Measurements from ENCODE around the gene HERC5. TPM values are rescaled to one million over a fixed set of nuclear protein-coding genes. Genes with fewer than 3 reads are reported as not detected.

Gene HERC5
- polyA plus RNA-seq, 2 of the 4 experiments (the other 2 are of a cell fraction) = 4.3 to 5.1 TPM

DNA sequence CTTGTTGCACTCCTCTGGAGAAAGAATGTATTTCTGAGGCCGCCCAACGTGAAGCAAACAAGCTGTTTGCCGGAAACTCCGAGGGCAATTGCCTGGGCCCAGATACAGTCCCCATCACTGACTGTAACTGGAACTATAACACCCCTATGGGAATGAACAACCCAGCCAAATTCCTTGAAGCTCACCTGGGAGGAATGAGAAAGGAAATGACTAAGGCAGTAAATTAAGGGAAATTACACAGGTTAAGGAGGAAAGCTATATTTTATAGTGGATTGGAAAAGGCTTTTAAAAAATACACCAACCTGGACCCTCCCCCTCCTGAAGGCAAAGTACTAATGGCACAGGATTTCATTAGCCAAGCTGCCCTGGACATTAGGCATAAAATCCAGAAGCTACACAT lies 11.7 kb upstream of the HERC5 start:
- H3K27ac ChIP-seq = no peak overlapping the region
- no peak for DNase-seq (ENCODE audit: low read depth in 1 of 2, low spot score in 1 of 2)
- CTCF ChIA-PET = interaction anchor here (1.8 to 2.0 kb wide), 2 partner anchors 10 to 12 kb away, joined by 5 to 9 read pairs; partner anchors contain the start of gene HERC5
- no peak for FAIRE-seq
- WGBS (ENCODE audit: missing lambda C conversion rate) = 78% methylated on average over 4 of the region's 4 CpGs
- no peak overlapping the region for H3K4me3 ChIP-seq
- POLR2A ChIA-PET = no interaction called here
- no peak for ATAC-seq
- TF ChIP-seq RAD21 (conservative IDR thresholded peaks at IDR 0.05 in 1 of 2, IDR thresholded peaks at IDR 0.05 in 1 of 2) (no peak), CHD2 (IDR thresholded peaks at IDR 0.05; ENCODE audit: low read length, partially characterized antibody) (no peak), MAZ (IDR thresholded peaks at IDR 0.05; ENCODE audit: borderline replicate concordance, low read depth, low read length) (no peak), CBX8 (IDR thresholded peaks at IDR 0.05) (no peak), RFX5 (IDR thresholded peaks at IDR 0.05) (no peak), HOXB5 (CRISPR knock-in tag; IDR thresholded peaks at IDR 0.05) (no peak), POLR2AphosphoS2 (conservative IDR thresholded peaks at IDR 0.05; ENCODE audit: low read length) (no peak), HOXB13 (CRISPR knock-in tag; IDR thresholded peaks at IDR 0.05; ENCODE audit: low read depth) (no peak), JUNB (IDR thresholded peaks at IDR 0.05) (no peak), RNF2 (IDR thresholded peaks at IDR 0.05; ENCODE audit: borderline replicate concordance, low read depth) (no peak), HOXA7 (CRISPR knock-in tag; IDR thresholded peaks at IDR 0.05) (no peak)
- TF ChIP-seq, protein P1, sequence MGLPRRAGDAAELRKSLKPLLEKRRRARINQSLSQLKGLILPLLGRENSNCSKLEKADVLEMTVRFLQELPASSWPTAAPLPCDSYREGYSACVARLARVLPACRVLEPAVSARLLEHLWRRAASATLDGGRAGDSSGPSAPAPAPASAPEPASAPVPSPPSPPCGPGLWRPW (IDR thresholded peaks at IDR 0.05) = no peak
- TF ChIP-seq, protein P2, sequence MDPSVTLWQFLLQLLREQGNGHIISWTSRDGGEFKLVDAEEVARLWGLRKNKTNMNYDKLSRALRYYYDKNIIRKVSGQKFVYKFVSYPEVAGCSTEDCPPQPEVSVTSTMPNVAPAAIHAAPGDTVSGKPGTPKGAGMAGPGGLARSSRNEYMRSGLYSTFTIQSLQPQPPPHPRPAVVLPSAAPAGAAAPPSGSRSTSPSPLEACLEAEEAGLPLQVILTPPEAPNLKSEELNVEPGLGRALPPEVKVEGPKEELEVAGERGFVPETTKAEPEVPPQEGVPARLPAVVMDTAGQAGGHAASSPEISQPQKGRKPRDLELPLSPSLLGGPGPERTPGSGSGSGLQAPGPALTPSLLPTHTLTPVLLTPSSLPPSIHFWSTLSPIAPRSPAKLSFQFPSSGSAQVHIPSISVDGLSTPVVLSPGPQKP (IDR thresholded peaks at IDR 0.05; ENCODE audit: low read depth, low read length) = no peak
- TF ChIP-seq, protein P3, sequence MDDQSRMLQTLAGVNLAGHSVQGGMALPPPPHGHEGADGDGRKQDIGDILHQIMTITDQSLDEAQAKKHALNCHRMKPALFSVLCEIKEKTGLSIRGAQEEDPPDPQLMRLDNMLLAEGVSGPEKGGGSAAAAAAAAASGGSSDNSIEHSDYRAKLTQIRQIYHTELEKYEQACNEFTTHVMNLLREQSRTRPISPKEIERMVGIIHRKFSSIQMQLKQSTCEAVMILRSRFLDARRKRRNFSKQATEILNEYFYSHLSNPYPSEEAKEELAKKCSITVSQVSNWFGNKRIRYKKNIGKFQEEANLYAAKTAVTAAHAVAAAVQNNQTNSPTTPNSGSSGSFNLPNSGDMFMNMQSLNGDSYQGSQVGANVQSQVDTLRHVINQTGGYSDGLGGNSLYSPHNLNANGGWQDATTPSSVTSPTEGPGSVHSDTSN (IDR thresholded peaks at IDR 0.05) = no peak
- TF ChIP-seq, protein P4, sequence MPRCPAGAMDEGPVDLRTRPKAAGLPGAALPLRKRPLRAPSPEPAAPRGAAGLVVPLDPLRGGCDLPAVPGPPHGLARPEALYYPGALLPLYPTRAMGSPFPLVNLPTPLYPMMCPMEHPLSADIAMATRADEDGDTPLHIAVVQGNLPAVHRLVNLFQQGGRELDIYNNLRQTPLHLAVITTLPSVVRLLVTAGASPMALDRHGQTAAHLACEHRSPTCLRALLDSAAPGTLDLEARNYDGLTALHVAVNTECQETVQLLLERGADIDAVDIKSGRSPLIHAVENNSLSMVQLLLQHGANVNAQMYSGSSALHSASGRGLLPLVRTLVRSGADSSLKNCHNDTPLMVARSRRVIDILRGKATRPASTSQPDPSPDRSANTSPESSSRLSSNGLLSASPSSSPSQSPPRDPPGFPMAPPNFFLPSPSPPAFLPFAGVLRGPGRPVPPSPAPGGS (IDR thresholded peaks at IDR 0.05) = no peak
- H3K4me2 ChIP-seq = no peak overlapping the region
- no peaks in the 10 kb centered on the region for H3K4me1 ChIP-seq
- H3K9me3 ChIP-seq = no peaks in the 10 kb centered on the region

DNA sequence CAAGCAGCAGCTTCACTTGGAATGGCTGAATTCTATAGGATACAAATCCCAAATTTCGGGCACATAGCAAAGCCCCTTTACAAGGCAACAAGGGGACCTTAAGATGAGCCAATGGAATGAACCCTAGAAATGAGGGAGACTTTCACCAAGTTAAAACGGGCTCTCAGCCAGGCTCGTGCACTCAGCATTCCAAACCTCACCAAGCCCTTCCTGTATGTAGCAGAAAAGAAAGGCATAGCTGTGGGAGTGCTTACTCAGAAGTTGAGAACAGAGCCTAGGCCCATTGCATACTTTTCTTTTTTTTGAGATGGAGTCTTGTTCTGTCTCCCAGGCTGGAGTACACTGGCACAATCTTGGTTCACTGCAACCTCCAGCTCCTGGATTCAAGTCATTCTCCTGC lies 10.8 kb upstream of the HERC5 start:
- Histone ChIP-seq H3K4me1 (no peaks in the 10 kb centered on the region), H3K4me3 (no peak overlapping the region), H3K9me3 (no peaks in the 10 kb centered on the region), H3K27ac (no peak overlapping the region), H3K4me2 (no peak overlapping the region)
- 53% methylated on average over 3 of the region's 3 CpGs for WGBS (ENCODE audit: missing lambda C conversion rate)
- CTCF ChIA-PET = interaction anchor here (1.1 to 2.4 kb wide), 4 partner anchors 9 to 18 kb away, joined by 4 to 9 read pairs (median 6); partner anchors contain the start of gene HERC5
- TF ChIP-seq FOSL2 (IDR thresholded peaks at IDR 0.05) = no peak
- TF ChIP-seq FOSL2 (CRISPR knock-in tag; IDR thresholded peaks at IDR 0.05) = no peak
- TF ChIP-seq, protein P5, sequence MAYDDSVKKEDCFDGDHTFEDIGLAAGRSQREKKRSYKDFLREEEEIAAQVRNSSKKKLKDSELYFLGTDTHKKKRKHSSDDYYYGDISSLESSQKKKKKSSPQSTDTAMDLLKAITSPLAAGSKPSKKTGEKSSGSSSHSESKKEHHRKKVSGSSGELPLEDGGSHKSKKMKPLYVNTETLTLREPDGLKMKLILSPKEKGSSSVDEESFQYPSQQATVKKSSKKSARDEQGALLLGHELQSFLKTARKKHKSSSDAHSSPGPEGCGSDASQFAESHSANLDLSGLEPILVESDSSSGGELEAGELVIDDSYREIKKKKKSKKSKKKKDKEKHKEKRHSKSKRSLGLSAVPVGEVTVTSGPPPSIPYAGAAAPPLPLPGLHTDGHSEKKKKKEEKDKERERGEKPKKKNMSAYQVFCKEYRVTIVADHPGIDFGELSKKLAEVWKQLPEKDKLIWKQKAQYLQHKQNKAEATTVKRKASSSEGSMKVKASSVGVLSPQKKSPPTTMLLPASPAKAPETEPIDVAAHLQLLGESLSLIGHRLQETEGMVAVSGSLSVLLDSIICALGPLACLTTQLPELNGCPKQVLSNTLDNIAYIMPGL (CRISPR knock-in tag; IDR thresholded peaks at IDR 0.05; ENCODE audit: borderline replicate concordance) = no peak
- TF ChIP-seq SREBF2 (IDR thresholded peaks at IDR 0.05) = no peak
- no peak for TF ChIP-seq NFE2L2 (conservative IDR thresholded peaks at IDR 0.05; ENCODE audit: low read length)
- no peak for TF ChIP-seq KDM5A (IDR thresholded peaks at IDR 0.05)
- no peak for TF ChIP-seq CEBPB (IDR thresholded peaks at IDR 0.05)
- TF ChIP-seq, protein P6, sequence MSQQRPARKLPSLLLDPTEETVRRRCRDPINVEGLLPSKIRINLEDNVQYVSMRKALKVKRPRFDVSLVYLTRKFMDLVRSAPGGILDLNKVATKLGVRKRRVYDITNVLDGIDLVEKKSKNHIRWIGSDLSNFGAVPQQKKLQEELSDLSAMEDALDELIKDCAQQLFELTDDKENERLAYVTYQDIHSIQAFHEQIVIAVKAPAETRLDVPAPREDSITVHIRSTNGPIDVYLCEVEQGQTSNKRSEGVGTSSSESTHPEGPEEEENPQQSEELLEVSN (IDR thresholded peaks at IDR 0.05; ENCODE audit: borderline replicate concordance, low read depth) = no peak
- TF ChIP-seq SMC3 (IDR thresholded peaks at IDR 0.05) = no peak
- TF ChIP-seq HEYL (CRISPR knock-in tag; IDR thresholded peaks at IDR 0.05) = no peak
- no peak for TF ChIP-seq HOXB13 (CRISPR knock-in tag; IDR thresholded peaks at IDR 0.05; ENCODE audit: low read depth)
- TF ChIP-seq JUNB (IDR thresholded peaks at IDR 0.05) = no peak
- no peak for TF ChIP-seq ESRRA (IDR thresholded peaks at IDR 0.05; ENCODE audit: borderline replicate concordance, low read length)
- no peak for TF ChIP-seq HOXA7 (CRISPR knock-in tag; IDR thresholded peaks at IDR 0.05)
- no peak for TF ChIP-seq BHLHE40 (IDR thresholded peaks at IDR 0.05; ENCODE audit: low read depth, low read length)
- no peak for TF ChIP-seq MYC (IDR thresholded peaks at IDR 0.05; ENCODE audit: borderline replicate concordance, low read length)
- TF ChIP-seq, protein P3 (IDR thresholded peaks at IDR 0.05) = no peak
- TF ChIP-seq EHF (CRISPR knock-in tag; IDR thresholded peaks at IDR 0.05) = no peak
- no peak for DNase-seq (ENCODE audit: low read depth in 1 of 2, low spot score in 1 of 2)
- POLR2A ChIA-PET = no interaction called here
- FAIRE-seq = no peak
- no peak for ATAC-seq

Data from A549 (cell line).